Stimulated activated CD4-positive, alpha-beta T cell treated with anti-CD3 and anti-CD28 coated beads, Interleukin-15, amount 100 ng/mL, for 48 hours (primary cell): ENCODE measurements around the gene ADGRE2.
"Not testable (repeated sequence)": the region's sequence is repeated elsewhere in the genome, so short reads cannot be mapped to it uniquely, and the experiment has no call there.

Experiments used
- DNase-seq, 2 donors: peaks; one replicate each; pipeline ENCODE4 v3.0.0-alpha.2; 2020; ENCODE audit warnings: low read depth in 2 of 2

ADGRE2 gene

DNA sequence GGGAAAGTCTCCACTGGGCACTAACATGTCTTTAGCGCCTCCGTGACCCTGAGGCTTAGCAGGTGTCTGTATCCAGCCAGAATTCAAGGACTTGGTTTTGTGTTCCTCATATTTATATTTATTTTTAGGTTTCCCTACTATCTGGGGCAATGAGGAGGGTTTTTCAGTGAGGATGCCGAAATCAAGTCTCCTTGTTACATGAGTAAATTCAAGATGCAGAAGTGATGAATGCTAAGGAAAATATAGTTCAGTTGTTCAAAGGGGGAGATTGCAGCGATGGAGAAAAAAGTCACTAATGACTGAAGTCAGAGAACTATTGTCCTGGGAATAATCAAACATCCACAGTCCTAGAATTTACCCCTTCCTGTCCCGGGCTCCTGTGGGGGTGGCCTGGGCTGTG is 791 bp upstream of the ADGRE2 start:
- no peak for DNase-seq

DNA sequence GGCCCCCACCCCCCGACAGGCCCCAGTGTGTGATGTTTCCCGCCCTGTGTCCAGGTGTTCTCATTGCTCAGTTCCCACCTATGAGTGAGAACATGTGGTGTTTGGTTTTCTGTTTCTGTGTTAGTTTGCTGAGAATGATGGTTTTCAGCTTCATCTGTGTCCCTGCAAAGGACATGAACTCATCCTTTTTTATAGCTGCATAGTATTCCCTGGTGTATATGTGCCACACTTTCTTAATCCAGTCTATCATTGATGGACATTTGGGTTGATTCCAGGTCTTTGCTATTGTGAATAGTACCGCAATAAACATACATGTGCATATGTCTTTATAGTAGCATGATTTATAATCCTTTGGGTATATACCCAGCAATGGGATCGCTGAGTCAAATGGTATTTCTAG is 715 bp downstream of the ADGRE2 start:
- DNase-seq = not testable (repeated sequence)

DNA sequence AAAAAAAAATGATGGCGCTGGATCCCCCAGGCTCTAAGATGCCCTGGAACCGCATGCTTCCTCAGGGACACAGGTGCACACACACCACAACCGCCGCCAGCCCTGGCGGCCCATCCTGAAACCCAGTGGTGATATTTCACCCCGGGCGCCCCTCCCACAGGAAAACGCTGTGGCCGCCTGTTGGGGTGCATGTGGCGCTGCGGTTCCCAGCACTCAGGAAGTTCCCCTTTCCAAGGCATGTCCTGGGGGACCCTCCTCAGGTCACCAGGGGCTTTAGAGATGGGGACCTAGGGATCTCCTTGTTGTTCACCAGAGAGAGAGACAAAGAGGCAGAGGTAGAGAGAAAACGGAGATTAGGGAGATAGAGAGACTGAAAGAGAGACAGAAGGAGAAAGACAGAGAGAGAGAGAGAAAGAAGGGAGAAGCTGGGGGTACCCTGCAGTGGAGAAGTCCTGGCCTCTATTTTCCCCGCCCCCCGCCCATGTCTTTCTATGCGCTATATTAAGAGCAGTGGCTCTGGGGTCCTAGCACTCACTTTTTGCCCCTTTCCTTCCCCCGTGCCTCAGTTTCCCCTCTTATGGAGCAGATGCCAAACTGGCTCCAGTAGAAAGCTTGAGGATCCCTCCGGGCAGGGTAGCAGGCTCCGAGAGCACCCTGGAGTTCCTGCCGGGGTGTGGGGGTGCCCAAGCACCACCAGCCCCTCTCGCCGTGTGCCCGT is 2.3 kb downstream of the ADGRE2 start:
- DNase-seq = no peak

DNA sequence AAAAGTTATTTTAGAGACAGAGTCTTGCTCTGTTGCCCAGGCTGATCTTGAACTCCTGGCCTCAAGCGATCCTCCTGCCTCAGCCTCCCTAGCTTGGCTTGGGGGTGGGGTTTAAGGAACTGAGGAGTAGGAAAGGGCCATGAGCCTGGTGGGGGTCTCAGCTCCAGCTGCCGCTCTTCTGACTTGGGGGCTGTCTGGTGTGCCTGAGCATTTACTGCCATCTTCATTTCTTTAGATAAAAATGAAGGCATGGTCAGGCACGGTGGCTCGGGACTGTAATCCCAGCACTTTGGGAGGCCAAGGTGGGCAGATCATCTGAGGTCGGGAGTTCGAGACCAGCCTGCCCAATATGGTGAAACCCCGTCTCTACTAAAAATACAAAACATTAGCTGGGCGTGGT is 3.0 kb downstream of the ADGRE2 start:
- DNase-seq = not testable (repeated sequence)

DNA sequence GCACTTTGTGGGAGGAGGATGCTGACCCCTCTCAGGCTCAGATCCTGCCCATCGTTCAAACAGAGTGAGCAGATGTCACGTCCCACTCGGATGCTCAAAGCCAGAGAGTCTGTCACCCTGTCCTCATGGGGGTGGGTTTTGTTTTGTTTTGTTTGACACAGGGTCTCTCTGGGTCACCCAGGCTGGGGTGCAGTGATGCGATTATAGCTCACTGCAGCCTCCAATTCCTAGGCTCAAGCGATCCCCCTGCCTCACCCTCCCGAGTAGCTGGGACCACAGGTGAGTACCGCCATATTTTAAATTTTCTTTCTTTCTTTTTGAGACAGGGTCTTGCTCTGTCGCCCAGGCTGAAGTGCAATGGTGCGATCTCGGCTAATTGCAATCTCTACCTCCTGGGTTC is 4.0 kb downstream of the ADGRE2 start:
- DNase-seq = no peak

DNA sequence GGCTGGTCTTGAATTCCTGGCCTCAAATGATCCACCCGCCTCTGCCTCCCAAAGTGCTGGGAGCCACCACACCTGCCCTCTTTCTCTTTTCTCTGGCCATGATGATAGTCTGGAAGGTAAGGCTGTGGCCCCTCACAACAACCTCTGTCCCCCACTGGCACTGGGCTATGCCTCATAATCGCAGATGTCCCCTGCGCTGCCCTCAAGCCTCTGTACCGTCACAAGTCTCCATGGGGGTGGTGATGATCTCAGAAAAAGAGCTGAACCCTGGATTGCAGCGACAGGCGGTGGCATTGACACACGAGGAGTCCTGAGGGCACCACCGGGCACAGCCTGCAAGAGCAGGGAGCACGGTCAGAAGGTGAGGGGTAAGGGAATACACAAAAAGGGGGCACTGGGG is 4.6 kb downstream of the ADGRE2 start:
- DNase-seq = not testable (repeated sequence)

DNA sequence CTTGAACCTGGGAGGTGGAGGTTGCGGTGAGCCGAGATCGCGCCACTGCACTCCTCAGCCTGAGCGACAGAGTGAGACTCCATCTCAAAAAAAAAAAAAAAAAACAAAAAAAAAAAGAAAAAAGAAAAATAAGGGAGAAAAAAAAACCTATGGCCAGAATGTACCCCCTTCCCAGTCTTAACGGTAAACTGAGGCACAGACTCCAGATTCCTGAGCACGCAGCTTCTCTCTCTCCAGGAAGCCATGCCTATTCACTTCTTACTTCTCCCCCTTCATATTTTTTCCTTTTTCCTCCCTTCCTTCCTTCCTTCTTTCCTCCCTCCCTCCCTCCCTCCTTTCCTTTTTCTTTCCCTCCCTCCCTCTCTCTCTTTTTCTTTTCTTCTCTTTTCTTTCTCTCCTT is 5.4 kb downstream of the ADGRE2 start:
- DNase-seq = no peak

DNA sequence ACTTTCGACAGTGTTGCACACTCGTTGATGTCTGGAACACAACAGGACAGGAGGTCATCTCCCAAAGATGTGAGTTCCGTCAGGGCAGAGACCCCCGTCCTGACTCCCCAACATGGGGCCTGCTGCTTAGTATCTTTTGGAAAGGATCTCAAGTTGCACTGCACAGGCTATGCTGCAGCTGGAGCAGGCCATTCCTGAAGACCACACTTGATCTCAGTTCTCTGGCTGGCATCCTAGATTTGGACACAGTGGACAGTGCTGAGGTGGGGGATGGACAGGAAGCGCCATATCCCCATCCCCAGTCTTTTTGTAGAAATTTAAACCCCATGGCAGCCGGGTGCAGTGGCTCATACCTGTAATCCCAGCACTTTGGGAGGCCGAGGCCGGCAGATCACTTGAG is 5.9 kb downstream of the ADGRE2 start:
- no peak for DNase-seq

DNA sequence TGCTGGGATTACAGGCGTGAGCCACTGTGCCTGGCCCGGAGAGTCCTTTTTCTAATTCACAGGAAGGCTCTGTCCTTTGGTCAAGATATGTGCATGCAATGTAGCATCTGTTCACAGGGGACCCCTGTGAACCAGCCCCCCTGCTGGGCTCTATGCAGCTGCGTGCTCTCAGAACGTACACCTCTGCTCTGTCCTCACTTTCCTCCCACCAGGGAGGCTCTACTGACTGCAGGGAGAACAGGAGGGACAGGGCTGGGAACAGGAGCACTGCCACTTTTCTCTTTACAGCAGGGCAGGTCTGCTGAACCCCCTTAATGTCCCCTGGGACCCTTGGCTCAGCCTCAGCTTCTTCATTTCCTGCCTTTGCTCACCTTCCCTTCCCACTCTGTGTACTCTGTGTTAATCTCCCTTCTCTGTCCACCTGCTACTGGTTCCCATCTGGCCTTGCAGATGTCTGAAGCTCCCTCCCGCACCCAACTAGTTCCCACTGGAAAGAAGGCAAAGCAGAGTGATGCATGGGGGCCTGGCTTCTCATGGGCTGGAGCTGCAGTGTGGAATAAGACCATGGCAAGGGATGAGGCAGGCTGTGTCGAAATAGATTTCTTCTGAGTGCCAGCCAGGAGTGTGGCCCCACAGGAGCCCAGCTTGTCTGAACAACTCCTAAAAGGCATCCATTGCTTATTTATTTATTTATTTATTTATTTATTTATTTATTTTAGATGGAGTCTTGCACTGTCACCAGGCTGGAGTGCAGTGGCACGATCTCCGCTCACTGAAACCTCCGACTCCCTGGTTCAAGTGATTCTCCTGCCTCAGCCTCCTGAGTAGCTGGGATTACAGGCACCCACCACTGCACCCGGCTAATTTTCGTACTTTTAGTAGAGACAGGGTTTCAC is 7.2 kb downstream of the ADGRE2 start:
- no peak for DNase-seq

DNA sequence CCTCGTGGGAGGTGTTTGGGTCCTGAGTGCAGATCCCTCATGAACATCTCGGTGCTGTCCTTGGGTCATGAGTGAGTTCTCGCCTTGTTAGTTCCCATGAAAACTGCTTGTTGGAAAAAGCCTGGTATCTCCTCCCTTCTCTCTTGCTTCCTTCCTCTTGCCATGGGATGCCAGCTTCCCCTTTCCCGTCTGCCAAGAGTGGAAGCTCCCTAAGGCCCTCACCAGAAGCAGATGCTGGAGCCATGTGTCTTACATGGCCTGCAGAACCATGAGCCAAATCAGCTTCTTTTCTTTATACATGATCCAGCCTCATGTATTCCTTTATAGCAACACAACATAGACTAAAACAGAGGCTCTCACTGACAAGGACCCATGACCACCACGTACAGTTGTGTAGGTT is 8.2 kb downstream of the ADGRE2 start:
- DNase-seq = no peak

DNA sequence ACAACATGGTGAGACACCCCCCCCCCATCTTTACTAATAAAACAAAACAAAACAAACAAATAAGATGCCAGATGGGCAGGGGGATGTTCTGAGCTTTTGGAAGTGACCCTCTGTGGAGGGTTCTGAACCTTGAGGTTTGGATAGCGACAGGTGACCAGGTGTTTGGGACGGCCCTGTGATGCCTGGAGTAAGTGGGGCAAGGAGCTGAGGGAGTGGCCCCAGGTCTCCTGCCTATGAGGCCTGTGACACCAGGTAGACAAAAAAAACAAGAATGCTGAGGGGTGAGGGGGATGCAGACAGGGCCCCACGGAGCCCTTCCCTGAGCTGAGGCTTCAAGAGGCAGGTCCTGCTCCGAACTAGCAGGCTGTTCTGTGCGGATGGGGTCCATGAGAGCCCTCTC is 9.2 kb downstream of the ADGRE2 start:
- no peak for DNase-seq

DNA sequence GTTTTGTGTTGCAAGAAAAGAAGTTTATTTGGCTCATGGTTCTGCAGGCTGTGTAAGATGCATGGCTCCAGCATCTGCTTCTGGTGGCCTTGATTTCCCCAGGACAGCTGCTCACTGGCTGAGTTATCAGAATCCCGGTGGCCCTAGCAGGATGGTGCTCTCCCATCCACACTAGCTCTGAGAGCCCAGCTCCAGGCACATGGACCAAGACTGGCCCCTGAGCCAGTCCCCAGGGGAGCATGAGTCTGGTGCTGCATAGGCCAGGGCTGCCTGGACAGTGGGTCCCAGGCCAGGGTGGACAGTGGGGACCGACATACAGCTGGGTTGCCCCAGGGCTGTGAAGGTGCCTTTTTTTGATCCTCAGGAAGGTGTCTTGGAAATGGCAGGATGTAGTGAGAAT is 10.4 kb downstream of the ADGRE2 start:
- DNase-seq = no peak

DNA sequence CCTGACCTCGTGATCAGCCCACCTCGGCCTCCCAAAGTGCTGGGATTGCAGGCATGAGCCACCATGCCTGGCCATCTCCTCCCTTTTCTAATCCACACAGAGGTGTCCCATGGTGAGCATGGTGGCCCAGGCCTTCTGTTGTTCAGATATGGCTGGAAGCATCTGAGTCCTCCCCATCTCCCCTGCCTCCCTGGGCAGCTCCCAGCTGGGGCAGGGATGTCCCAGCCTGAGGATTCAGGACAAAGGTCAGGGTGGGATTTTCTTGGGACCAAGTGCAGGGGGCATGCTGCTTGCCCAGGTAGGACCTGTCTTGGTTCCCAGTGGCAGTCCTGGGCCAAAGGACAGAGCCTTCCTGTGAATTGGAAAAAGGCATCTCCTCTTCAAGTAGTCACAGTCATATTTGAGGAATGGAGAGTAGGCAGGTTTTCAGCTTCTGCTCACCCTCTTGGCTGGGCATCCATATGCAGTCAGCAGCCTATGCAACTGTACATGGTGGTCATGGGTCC is 10.8 kb downstream of the ADGRE2 start:
- no peak for DNase-seq

DNA sequence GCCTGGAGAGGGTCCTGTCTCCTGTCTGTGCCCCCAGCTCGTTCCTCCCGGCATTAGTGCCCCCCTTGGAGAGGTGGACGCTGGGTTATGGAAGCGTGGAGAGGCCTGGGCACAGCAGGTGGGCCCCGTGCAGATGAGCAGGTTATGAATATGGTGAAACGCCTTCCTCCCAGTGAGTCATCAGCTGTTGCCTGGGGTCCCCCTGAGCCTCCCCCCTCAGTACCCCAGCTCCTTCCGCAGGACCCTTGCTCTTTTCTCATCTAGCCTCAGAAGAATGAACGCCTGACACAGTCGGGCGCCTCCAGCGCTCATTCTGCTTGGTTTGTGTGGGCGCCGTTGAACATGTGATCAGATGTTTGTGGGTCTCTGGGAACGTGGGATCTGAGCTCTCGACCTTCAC is 12.5 kb downstream of the ADGRE2 start:
- not testable (repeated sequence) for DNase-seq

DNA sequence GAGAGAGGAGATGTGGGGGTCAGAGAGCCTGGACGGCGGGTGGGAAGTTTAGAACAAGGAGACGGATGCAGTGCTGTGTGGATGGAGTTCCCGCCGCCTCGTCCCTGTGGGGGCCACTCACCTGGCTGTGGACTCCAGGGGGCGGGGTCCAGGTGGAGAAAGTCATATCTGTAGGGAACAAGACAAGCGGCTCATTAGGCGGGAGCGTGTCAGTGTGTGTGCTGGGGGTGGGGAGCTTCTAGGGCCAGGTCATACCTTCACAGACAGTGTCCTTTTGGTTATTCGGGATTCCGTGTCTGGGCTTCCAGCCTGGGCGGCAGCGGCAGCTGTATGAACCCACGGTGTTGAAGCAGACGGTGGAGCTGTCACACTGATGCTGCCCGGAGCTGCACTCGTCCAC is 13.0 kb downstream of the ADGRE2 start:
- DNase-seq = not testable (repeated sequence)

DNA sequence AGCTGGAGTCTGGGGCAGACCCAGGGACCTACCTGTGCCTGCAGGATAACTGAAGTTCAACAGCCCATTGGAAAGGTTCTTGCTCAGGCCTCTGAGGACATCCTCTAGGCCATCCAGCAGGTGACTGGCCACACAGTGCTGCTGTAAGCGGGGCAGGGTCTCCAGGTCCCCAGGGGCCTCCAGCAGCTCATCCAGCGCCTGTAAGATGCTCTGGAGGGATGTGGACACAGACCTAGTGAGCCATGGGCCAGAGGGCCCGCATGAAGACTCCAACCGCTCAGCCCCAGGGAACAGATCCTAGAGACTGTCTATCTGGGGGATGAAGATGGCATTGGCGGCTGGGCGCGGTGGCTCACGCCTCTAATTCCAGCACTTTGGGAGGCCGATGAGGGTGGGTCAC is 14.0 kb downstream of the ADGRE2 start:
- no peak for DNase-seq

DNA sequence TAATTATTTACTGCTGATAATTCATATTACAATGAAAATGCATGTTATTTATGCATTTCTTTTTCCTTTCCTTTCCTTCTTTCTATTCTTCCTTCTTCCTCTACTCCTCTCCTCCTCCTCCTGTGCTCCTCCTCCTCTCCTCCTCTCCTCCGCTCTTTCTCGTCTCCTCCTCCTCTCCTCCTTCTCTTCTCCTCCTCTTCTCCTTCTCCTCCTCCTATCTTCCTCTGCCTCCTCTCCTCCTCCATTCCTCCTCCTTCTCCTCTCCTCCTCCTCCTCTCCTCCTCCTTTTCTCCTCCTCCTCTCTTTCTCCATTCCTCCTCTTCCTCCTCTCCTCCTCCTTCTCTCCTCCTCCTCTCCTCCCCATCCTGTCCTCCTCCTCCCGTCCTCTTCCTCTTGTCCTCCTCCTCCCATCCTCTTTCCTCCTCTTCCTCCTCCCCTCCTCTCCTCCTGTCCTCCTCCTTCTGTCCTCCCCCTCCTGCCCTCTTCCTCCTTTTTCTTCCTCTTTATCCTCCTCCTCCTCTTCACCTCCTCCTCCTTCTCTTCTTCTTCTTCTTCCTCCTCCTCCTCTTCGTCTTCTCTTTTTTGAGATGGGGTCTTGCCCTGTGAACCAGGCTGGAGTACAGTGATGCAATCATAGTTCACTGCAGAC is 14.7 kb downstream of the ADGRE2 start:
- no peak for DNase-seq

DNA sequence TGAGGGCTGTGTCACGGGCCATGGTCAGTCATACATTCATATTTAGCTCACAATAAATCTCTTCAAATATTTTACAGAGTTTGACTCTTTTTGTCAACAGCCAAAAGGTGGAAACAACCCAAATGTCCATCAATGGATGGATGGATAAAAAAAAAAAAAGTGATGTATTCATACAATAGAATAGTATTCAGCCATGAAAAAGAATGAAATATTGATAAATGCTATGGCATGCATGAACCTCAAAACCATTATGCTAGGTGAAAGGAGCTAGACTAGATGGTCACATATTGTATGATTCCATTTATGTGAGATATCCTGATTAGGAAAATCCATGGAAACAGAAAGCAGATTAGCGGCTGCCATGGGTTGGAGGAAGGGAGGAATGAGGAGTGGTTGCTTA is 16.2 kb downstream of the ADGRE2 start:
- DNase-seq = no peak

DNA sequence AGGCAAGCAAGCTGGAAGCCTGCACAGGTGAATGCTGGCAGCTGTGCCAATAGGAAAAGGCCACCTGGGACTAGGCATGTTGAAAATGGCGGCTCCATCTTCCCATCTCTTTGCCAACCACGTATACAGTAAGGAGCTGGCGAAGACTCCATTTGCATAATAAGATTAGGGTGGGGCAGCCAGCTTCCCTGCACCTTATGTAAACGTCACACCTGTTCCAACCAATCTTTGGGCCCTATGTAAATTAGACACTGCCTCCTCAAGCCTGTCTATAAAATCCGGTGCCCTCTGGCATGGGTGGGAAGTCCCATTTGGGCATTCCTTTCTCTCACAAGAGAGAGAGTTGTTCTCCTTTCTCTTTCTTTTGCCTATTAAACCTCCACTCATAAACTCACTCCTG is 16.8 kb downstream of the ADGRE2 start:
- DNase-seq = no peak

DNA sequence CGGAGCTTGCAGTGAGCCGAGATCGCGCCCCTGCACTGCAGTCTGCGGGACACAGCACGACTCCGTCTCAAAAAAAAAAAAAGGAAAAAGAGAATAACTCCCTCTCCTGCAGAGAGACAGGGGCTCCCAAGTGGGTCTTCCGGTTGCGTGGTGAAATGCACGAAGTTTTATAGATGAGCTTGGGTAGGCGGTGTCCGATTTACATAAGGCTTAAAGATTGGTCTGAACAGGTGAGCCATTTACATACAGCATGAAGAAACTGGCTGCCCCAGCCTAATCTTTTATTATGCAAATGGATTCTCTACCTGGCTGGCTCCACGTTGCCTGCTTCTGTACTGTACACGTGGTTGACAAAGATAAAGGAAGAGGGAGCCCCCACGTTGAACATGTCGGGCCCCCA is 19.5 kb downstream of the ADGRE2 start:
- no peak for DNase-seq

DNA sequence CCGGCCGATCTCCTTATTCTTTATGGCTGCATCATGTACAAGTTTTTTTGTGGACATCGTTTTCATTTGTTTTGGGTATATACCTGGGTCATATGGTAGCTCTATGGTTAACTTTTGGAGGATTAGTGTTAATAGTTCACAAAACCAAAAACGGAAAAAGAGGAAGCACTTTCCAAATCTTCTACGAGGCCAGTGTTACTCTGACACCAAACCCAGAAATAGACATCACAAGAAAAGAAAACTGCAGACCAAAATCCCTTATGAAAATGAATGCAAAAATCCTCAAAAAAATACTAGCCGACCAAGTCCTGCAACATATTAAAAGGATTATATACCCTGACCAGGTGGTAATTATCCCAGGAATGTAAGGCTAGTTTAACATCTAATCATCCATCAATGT is 29.8 kb downstream of the ADGRE2 start:
- no peak for DNase-seq

DNA sequence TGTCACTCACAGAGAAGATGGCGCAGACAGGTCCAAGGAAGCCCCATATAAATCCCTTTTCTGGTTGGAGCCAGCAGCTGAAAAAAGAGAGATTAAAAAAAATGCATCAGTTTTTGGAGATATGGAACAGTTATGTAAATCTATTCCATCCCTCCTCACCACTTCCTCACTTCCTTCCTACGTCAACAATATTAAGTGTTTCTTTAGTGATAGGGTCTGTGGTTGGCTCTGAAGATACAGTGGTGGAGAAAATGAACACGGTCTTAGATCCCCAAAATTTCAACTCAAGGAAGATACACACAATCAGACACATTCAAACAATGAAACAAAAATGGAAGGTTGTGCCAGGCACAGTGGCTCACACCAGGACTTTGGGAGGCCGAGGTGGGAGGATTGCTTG is 31.5 kb downstream of the ADGRE2 start:
- no peak for DNase-seq

DNA sequence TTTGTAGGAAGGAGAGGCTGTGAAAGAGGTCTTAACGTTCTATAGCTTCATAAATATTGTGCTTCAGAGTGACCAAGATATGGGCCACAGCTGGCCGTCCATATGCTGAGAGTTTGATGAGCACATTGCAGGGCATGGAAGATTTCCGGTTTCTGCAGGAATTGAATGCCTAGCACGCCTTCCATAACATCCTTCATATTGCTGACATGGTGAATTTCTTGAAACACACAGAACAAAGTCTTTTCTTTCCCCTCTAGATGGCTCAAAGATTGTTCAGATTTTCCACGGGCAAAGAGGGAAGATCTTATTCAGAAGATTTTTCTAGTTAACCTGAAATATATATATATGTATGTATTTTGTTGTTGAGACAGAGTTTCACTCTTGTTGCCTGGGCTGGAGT is 42.4 kb downstream of the ADGRE2 start:
- DNase-seq = no peak
